ENCODE results near the gene TMEM256.
"Not testable (repeated sequence)": the region's sequence is repeated elsewhere in the genome, so short reads cannot be mapped to it uniquely, and the experiment has no call there.

TMEM256 gene

DNA sequence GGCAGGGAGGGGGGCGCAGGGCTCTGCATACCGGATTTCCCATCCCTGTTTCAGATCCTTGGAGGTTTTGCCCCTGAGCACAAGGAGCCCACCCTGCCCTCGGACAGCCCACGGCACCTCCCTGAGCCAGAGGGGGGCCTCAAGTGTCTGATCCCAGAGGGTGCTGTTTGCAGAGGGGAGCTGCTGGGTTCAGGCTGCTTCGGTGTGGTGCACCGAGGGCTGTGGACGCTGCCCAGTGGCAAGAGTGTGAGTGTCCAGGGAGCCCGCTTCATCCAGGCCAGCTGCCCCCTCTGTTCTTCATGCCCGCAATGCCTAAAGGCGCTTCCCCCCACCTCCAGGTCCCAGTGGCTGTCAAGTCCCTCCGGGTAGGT, 20.5 kb downstream of the TMEM256 start:
- DNase-seq (ENCODE audit: low read depth) = no peak

DNA sequence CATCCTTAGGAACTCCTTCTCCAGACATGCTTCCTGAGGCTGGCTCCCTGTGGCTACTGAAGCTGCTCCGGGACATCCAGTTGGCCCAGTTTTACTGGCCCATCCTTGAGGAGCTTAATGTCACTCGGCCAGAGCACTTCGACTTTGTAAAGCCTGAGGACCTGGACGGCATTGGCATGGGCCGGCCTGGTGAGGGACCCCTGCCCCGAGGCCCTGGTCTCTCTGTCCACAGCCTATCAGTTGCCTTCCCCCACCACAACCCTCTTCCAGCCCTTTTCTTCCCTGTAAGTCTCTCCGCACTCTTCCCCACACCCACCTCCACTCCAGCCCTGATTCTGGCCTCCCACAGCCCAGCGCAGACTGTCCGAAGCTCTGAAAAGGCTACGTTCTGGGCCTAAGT, 21.0 kb downstream of the TMEM256 start:
- no peak for DNase-seq (ENCODE audit: low read depth)

DNA sequence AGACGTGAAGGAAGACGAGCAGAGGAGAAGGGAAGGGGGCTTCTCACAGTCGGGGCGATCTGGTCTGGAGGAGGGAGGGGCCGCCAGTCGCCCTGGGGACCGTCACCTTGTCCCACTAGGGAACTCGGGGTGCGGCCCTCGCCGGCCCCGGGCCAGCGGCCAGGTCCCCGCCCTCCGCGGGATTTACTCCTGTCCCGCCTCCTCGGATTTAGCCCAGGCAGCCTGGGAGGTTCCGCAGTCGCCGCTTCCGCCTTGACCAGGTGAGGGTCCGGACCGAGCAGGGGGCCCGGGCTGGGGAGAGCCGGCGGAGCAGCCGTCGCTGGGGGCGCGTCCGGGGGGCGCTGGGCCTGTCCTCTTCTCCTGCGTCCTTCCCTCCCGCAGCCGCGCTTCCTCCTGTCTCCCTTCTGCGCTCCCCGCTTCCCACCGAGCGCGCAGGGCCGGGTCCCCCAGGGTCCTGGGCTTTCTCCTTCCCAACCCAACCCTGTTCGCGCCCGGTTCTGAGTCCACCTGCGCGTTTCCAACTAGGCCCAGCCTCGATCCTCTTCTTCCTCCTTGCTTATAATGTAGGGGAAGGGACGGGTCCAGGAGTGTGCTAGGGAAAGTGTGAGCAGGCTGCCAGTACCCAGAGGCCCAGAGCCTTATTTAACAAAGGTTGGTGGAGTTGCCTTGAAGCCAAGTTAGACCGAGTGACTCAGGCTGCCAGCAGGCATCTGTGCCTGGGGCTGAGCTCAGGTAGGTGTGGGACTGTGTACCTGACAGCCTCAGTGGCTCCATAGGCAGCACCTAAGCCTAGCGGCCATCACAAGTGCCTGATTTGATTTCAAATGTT, 22.8 kb downstream of the TMEM256 start, which contains the start of gene TNK1:
TNK1 (plus strand) TSS at position 235 of the 829 bp plus-strand sequence. CDS start 1,838 bp downstream, outside the sequence.
- DNase-seq (ENCODE audit: low read depth) = peak; percentile 20

DNA sequence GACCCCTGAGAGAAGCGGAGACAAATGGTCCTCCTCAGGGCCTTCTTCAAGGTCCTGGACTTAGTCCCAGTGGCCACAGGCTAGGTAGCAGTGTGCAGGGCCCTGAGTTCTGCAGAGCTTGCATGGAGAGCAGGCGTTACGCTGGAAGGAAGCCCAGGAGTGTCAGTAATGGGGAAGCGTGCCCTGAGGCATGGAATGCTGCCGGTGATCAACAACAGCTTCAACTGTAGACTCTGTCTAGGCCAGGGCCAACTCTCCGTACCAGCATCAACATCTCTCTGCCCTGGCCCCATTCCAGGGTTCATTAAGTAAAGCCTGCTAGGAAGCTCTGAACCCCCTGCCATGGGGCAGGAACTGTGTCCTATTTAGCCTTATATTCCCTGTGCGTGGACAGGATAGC, 23.6 kb downstream of the TMEM256 start:
- DNase-seq (ENCODE audit: low read depth) = peak; percentile 27

DNA sequence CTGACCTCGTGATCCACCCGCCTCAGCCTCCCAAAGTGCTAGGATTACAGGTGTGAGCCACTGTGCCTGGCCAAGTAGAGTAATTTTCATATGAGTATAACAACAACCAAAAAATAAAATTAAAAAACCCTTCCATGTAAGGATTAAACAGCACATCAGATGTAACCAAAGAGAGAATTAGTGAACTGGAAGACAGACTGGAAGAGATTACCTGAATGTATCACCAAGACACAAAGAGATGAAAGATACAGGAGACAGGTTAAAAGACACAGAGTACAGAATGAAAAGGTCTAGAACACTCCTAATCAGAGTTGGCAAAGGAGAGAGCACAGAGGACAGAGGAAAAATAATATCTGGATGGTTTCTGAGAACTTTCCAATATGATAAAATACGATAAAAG, 24.8 kb downstream of the TMEM256 start:
- DNase-seq (ENCODE audit: low read depth) = no peak

DNA sequence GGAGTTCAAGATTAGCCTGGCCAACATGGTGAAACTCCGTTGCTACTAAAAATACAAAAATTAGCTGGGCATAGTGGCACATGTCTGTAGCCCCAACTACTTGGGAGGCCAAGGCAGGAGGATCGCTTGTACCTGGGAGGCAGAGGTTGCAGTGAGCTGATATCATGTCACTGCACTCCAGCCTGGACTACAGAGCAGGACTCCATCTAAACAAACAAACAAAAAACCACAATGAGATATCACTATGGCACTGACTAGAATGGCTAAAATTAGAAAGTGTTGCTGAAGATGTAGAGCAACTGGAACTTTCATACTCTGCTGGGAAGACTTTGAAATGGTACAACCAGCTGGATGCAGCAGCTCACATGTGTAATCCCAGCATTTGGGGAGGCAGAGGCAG, 29.5 kb downstream of the TMEM256 start:
- DNase-seq (ENCODE audit: low read depth) = no peak

DNA sequence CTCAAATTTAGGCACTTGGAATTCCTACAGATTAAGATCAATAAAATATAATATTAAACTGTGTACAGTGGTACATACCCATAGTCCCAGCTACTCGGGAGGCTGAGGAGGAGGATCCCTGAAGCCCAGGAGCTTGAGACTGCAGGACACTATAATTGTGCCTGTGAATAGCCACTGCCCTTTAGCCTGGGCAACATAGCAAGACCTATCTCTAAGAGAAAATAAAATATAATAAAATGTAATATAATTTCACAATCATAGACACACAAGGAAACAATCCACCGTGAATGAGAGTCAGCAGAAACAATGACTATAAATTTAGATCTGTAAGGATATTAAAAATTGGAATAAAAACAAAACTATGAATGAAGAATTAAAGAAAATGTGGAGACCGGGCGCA, 33.0 kb downstream of the TMEM256 start:
- no peak for DNase-seq (ENCODE audit: low read depth)

DNA sequence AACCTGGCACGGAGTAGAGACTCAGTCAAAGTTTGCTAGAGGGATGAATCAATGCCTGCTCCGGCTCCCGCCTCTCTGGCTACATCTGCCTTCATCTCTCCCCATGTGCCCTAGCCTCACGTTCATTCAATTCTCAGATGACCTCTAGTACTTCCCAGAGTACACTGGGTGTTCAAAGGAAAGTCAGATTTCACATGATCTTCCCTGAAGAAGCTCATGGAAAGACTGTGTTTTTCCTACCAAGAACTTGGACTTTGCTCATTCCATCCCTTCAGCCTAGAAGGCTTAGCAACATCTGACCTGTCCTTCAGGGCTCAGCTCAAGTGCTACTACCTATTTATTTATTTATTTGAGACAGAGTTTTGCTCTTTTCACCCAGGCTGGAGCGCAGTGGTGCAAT, 34.1 kb downstream of the TMEM256 start:
- no peak for DNase-seq (ENCODE audit: low read depth)

DNA sequence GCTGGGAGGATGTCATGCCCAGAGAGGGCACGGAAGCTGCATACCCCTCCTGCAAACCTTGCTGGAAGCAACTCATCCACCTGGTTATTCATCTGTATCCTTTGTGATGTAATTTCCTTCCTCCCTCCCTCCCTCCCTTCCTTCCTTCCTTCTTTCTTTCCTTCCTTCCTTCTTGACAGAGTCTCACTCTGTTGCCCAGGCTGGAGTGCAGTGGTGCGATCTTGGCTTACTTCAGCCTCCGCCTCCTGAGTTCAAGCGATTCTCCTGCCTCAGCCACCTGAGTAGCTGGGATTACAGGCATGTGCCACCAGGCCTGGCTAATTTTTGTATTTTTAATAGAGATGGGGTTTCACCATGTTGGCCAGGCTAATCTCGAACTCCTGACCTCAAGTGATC, 35.3 kb downstream of the TMEM256 start:
- DNase-seq (ENCODE audit: low read depth) = not testable (repeated sequence)

DNA sequence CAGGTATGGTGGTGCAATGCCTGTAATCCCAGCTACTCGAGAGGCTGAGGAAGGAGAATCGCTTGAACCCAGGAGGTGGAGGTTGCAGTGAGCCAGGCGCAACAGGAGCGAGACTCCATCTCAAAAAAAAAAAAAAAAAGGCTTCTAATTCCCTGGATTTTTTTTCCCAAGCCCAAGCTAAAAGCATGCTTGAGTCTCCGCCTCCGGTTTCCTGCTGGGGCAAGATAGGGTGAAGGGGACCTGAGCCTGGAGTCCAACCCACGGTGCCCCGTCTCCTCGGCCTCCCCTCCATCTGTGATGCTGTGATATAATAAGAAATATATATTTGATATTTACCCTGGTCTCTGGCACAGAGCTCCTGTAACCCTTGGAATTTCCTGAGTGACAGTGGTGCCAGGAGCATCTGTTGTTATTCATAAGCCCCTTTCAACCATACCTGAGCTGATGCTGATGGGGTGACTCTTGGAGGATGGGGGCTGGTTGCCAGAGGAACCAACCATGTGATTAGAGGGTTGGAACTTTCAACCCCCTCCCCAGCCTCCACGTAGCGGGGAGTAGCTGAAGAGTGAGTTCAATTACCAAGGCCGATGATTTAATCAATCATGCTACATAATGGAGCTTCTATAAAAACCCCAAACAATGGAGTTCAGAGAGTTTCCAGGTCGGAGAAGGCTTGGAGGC, 35.8 kb downstream of the TMEM256 start:
- DNase-seq (ENCODE audit: low read depth) = no peak

DNA sequence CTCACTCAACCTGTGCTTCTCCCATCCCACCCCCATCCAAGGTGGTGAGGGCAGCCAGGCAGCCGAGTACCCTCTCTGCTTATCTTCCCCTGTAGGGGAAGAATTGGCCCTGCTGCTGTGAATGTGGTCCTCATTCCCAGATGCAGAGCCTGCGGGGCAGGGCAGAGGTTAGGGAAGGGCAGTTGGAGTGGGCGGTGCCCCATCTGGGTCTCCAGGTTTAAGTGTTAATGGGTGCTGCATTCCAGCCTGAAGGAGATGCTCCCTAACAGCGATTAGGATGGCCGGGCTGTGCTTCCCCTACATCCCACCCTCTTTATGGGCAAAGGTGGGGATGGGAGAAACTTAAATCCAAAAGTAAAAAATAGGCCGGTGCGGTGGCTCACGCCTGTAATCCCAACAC, 36.8 kb downstream of the TMEM256 start:
- no peak for DNase-seq (ENCODE audit: low read depth)

DNA sequence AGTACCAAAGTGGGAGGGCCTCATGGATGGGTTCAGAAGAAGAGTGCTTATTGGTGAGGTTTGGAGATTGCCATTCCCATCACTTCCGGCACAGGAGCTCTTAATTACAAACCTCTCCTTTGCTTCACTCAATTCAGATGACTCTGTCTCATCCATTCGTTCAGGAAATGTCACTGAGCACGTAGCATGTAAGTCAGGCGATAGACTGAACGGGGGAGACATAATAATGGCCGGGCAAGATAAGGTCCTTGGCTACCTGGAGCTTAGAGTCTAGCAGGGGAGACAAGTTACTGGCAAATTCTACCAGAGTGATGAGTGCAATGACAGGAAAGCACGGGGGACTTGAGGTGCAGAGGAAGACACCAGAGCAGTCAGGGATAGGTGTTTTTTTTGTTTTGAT, 37.9 kb downstream of the TMEM256 start:
- DNase-seq (ENCODE audit: low read depth) = not testable (repeated sequence)

DNA sequence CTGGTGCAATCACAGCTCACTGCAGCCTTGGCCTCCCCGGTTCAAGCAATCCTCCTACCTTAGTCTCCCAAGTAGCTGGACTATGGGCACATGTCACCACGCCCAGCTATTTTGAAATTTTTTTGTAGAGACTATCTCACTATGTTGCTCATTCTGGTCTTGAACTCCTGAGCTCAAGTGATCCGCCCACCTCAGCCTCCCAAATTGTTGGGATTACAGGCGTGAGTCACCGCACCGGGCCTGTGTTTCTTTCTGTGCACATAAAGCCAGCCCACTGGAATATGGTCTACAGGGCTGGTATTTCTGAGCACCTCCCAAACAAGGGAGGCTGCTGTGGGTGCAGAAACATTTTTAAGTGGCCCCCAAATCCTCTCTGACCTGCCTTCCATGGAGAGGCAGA, 40.6 kb downstream of the TMEM256 start:
- peak; percentile 40 for DNase-seq (ENCODE audit: low read depth)

DNA sequence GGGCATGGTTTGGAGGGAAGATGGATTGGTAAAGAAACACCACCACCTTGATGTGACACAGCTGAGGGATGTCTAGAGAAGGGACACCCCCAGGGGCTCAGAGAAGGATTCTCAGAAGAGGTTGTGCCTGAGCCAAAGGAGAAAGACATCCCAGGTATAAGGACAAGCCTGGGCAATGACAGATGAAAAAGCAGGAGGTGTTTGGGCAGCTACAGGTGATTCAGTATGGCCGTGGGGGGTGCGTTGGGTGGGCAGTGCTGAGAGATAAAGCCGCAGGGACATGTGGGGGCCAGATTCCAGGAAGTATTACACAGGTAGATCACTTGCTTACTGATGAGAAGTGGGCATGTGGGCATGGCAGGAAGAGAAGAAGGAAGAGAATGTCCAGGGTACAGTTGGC, 42.0 kb downstream of the TMEM256 start:
- no peak for DNase-seq (ENCODE audit: low read depth)

DNA sequence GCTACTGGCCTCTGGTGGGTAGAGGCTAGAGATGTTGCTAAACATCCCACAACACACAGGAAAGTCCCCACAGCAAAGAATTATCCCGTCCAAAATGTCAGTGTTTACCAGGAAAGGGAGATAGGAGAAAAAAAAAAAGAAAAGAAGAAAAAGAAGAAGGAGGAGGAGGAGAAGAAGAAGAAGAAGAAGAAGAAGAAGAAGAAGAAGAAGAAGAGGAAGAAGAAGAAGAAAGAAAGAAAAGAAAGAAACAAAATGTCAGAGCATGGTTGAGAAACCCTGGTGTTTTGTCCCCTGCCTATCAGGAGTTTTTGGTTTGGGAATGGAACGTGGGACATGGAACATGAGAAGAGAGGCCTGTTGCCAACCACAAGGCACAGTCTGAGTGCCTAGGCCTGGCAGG, 46.5 kb downstream of the TMEM256 start:
- DNase-seq (ENCODE audit: low read depth) = no peak

DNA sequence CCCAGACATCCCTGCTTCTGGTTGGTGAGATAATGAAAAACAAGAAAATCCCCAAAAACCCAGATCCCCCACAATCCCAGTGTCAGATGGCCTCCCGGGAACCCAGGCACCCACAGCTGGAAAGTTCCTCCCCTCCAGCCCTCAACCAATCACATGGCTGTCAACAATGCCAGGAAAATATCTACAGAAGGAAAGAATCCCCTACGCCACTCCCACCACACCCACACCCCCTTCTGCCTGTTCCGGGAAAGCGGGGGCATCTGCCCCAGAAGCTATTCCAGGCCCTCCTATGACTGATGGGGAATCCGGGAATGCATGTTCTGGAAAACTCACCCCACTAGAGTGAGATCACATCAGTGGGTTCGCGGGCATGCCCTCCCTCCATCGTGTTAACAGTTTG, 47.1 kb downstream of the TMEM256 start:
- no peak for DNase-seq (ENCODE audit: low read depth)

DNA sequence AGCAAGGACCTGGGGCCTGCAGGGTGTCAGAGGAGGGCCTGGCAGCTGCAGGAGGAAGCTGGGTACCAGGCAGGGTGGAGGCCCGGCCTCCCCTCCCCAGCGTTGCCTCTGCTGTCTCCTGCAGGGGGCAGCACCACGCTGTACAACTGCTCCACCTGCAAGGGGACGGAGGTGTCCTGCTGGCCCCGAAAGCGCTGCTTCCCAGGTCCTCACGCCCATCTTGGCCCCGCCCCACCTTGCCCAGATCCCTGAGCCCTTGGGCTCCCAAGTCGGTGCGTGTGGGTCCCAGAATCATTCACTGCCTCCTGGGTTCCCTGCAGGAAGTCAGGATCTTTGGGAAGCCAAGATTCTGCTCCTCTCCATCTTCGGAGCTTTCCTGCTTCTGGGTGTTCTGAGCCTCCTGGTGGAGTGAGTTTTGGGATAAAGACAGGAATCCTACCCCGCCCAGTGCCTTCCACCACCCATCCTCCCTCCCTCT, 47.8 kb downstream of the TMEM256 start:
- peak; percentile 78 for DNase-seq (ENCODE audit: low read depth)

DNA sequence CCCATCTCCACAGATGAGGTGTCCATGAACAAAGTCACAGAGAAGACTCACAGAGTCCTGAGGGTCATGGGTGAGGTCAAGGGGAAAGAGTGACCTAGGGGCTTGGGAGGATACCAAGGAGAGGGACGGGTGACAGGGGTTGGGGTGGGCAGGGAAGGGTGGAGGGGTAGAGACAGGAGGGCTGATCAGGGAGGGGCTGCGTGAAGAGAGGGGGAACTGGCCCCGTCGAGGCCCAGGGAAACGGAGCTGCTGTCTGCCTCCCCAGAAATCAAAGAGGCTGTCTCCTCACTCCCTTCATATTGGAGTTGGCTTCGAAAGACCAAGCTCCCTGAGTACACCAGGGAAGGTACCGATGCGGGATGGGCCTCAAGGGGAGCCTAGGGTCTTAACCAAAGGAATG, 48.3 kb downstream of the TMEM256 start:
- no peak for DNase-seq (ENCODE audit: low read depth)

DNA sequence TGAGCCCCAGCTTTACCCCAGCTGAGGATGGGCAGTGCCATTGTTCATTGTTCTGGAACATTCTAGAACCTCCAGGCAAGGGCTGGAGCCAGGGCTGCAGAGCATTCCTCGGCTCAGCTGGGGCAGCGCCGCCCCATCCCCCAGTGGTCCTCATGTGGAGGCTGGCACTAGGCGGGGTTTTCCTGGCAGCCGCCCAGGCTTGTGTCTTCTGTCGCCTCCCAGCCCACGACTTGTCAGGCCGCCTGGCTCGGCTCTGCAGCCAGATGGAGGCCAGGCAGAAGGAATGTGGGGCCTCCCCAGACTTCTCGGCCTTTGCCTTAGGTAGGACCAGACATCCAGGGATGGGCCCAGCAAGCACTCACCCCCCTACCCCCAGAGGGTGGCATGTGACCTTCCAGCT, 48.8 kb downstream of the TMEM256 start, which contains the start of gene TMEM95:
TMEM95 (plus strand) TSS at position 104 of the 400 bp plus-strand sequence; CDS start at position 153, 49 bp downstream.
- no peak for DNase-seq (ENCODE audit: low read depth)

DNA sequence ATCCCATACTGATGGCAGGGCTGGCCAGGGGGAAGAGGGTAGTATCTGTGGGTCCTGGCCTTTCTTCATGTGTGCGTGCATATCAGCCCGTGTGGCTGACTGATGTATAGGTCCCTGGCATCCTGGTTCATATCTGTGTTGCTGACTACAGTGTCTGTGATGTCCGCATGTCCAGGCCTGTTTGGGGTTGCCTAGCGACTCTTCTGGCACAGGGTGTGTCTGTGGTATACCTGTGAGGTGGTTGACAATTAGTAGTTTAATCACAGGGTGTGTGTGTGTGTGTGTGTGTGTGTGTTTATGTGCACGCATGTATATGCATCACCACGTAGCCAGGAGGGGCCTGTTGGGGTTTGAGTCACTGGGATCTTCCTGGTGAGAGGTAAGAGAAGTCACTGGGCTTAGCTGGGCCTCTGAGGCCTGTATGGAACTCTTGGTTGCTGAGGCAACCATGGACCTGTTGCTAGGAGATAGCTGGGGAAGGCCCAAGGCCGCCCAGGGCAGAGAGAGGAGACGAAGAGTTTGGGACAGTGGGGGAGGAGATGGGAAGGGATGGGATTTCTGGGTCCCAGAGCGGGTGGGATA, 49.5 kb downstream of the TMEM256 start:
- peak; percentile 70 for DNase-seq (ENCODE audit: low read depth)

Measured in ELR (cell line).